C4-2B (cell line): Measurements from ENCODE around the gene KAZN.
A peak's percentile ranks its signal among the peaks of the same experiment; 100 is the strongest.

ENCODE experiments used
- H3K27ac ChIP-seq: fragments of 450-650 bp; 2 replicates; pipeline ENCODE4 v1.5.1; 2017
- CTCF ChIP-seq: fragments of 450-650 bp; conservative IDR thresholded peaks from 2 replicates; pipeline ENCODE4 v1.5.1; 2017; ENCODE audit warnings: mild to moderate bottlenecking
- ZFX ChIP-seq: fragments of 450-650 bp; IDR thresholded peaks from 2 replicates; pipeline ENCODE4 v1.6.1; 2017

Gene KAZN

GRCh38 chr1:15146971-15147376, 548.5 kb downstream of the KAZN start:
- no peak overlapping the region for H3K27ac ChIP-seq
- no peak for TF ChIP-seq ZFX
- no peak for TF ChIP-seq CTCF

- no peak overlapping the region for H3K27ac ChIP-seq
- TF ChIP-seq CTCF, result no peak
- TF ChIP-seq ZFX, result no peak
These were observed 549.5 kb downstream of the KAZN start for GRCh38 chr1:15148004-15148403.

GRCh38 chr1:15148475-15148874, 550.0 kb downstream of the KAZN start:
- TF ChIP-seq ZFX (no peak), CTCF (no peak)
- H3K27ac ChIP-seq, result no peak overlapping the region

- H3K27ac ChIP-seq, result no peak overlapping the region
These were observed 550.5 kb downstream of the KAZN start for GRCh38 chr1:15148941-15149340.

GRCh38 chr1:15150376-15150775, 551.9 kb downstream of the KAZN start:
- H3K27ac ChIP-seq, result no peak overlapping the region
- no peak for TF ChIP-seq CTCF
- TF ChIP-seq ZFX, result no peak

More at GRCh38 chr1:15148941-15149340, 550.5 kb downstream of the KAZN start:
- no peak for TF ChIP-seq ZFX
- no peak for TF ChIP-seq CTCF

GRCh38 chr1:15151377-15151806, 552.9 kb downstream of the KAZN start:
- TF ChIP-seq ZFX (no peak), CTCF (no peak)
- no peak overlapping the region for H3K27ac ChIP-seq

- TF ChIP-seq ZFX, result no peak
- TF ChIP-seq CTCF, result no peak
- peak overlapping the region; percentile 75 for H3K27ac ChIP-seq
These were observed 553.4 kb downstream of the KAZN start for GRCh38 chr1:15151871-15152270.
